SK-N-SH (cell line): ENCODE results near the gene EFCAB12. TPM values are rescaled to one million over a fixed set of nuclear protein-coding genes. Genes with fewer than 3 reads are reported as not detected.
"Not testable (repeated sequence)": the region's sequence is repeated elsewhere in the genome, so short reads cannot be mapped to it uniquely, and the experiment has no call there.

Source experiments
- CTCF ChIA-PET: fragments of 300-600, 350-600 bp; formaldehyde crosslinking; extraction: SDS; loops from one replicate; lab custom pipeline; 2021; lab: Yijun Ruan, JAX
- POLR2A ChIA-PET: fragments of 350-600 bp; sonication (Branson Sonifier 250); formaldehyde crosslinking; extraction: SDS; loops from one replicate; lab custom pipeline; 2020; ENCODE audit warnings: antibody characterized with exemption, inconsistent platforms; lab: Yijun Ruan, JAX
- DNase-seq: peaks from one replicate; pipeline ENCODE4 v3.0.0; 2012
- H2AFZ ChIP-seq: fragments of 200-600 bp; sonication (generic); 2 replicates; pipeline ENCODE4 v1.8.1; 2016; ENCODE audit warnings: antibody characterized with exemption, mild to moderate bottlenecking, low read depth
- H3F3A ChIP-seq: fragments of 200-600 bp; sonication (generic); replicated peaks from 2 replicates; pipeline ENCODE3; 2016; ENCODE audit warnings: antibody characterized with exemption, mild to moderate bottlenecking; ENCODE audit not compliant: insufficient read depth
- H3K27ac ChIP-seq, 2 experiments: fragments of 200-500 bp in 1 of 2; fragments of 200-600 bp in 1 of 2; sonication (Bioruptor generic) in 1 of 2; sonication (generic), shearing (Covaris generic) in 1 of 2; 2 replicates each; pipeline versions ENCODE4 v1.5.1 to v1.6.1; 2014 to 2016; ENCODE audit warnings: low read depth in 2 of 2, inconsistent platforms in 1 of 2, low read length in 1 of 2, mild to moderate bottlenecking in 1 of 2, mixed read lengths in 1 of 2
- H3K27me3 ChIP-seq: fragments of 200-600 bp; sonication (generic), shearing (Covaris generic); 2 replicates; pipeline ENCODE4 v1.6.1; 2016; ENCODE audit warnings: mixed run types; ENCODE audit not compliant: insufficient read depth
- H3K36me3 ChIP-seq, 2 experiments: fragments of 200-500 bp in 1 of 2; fragments of 200-600 bp in 1 of 2; sonication (Bioruptor generic) in 1 of 2; sonication (generic) in 1 of 2; replicated peaks in 1 of 2; 2 replicates each; pipeline versions ENCODE3 to v1.5.1; 2014 to 2016; ENCODE audit warnings: low read length in 1 of 2, mild to moderate bottlenecking in 1 of 2; ENCODE audit not compliant: insufficient read depth in 2 of 2, control insufficient read depth in 1 of 2
- H3K4me1 ChIP-seq, 2 experiments: fragments of 200-500 bp in 1 of 2; fragments of 200-600 bp in 1 of 2; sonication (Bioruptor generic) in 1 of 2; sonication (generic), shearing (Covaris generic) in 1 of 2; 2 replicates each; pipeline versions ENCODE4 v1.5.1 to v1.6.1; 2014 to 2016; ENCODE audit warnings: low read depth in 1 of 2, low read length in 1 of 2, mixed run types in 1 of 2; ENCODE audit not compliant: insufficient read depth in 2 of 2, control insufficient read depth in 1 of 2
- H3K4me2 ChIP-seq: fragments of 200-600 bp; sonication (generic), shearing (Covaris generic); 2 replicates; pipeline ENCODE4 v1.6.1; 2017; ENCODE audit warnings: mixed run types
- H3K4me3 ChIP-seq, 2 experiments: fragments of 200-500 bp in 1 of 2; fragments of 200-600 bp in 1 of 2; sonication (Bioruptor generic) in 1 of 2; sonication (generic), shearing (Covaris generic) in 1 of 2; 2 replicates each; pipeline versions ENCODE4 v1.5.1 to v1.8.1; 2014 to 2016; ENCODE audit warnings: low read depth in 2 of 2, inconsistent platforms in 1 of 2, low read length in 1 of 2, mild to moderate bottlenecking in 1 of 2, mixed read lengths in 1 of 2, moderate library complexity in 1 of 2
- H3K79me2 ChIP-seq: fragments of 200-600 bp; sonication (generic); 2 replicates; pipeline ENCODE4 v1.8.1; 2017; ENCODE audit warnings: mild to moderate bottlenecking; ENCODE audit not compliant: insufficient read depth
- H3K9ac ChIP-seq: fragments of 200-600 bp; sonication (generic); 2 replicates; pipeline ENCODE4 v1.6.1; 2017; ENCODE audit warnings: mixed run types
- H3K9me2 ChIP-seq: fragments of 200-600 bp; sonication (generic); 2 replicates; pipeline ENCODE4 v1.6.1; 2017; ENCODE audit warnings: mixed run types
- H3K9me3 ChIP-seq: fragments of 200-600 bp; sonication (generic); 2 replicates; pipeline ENCODE4 v1.6.1; 2017; ENCODE audit warnings: mixed run types, mild to moderate bottlenecking, moderate library complexity
- H4K20me1 ChIP-seq: fragments of 200-600 bp; sonication (generic); 2 replicates; pipeline ENCODE4 v1.6.1; 2017; ENCODE audit warnings: mild to moderate bottlenecking, mixed run types; ENCODE audit not compliant: insufficient read depth
- IRF3 ChIP-seq: fragments of 150-350 bp; IDR thresholded peaks from 2 replicates; pipeline ENCODE4 v1.6.1; 2016; ENCODE audit warnings: mild to moderate bottlenecking, low read depth, low read length
- MEF2A ChIP-seq: IDR thresholded peaks from 2 replicates; pipeline ENCODE4 v1.4.0; 2012; ENCODE audit warnings: low read depth, borderline replicate concordance
- NRF1 ChIP-seq: IDR thresholded peaks from 2 replicates; pipeline ENCODE4 v1.6.1; 2012; ENCODE audit warnings: low read depth, mild to moderate bottlenecking, low read length
- TCF12 ChIP-seq: IDR thresholded peaks from 2 replicates; pipeline ENCODE4 v1.4.0; 2012
- USF1 ChIP-seq: IDR thresholded peaks from 2 replicates; pipeline ENCODE4 v1.4.0; 2012; ENCODE audit warnings: low read depth, borderline replicate concordance
- USF2 ChIP-seq: fragments of 150-350 bp; IDR thresholded peaks from 2 replicates; pipeline ENCODE4 v1.6.1; 2017; ENCODE audit warnings: antibody characterized with exemption, low read length, low read depth, borderline replicate concordance
- YY1 ChIP-seq: IDR thresholded peaks from 2 replicates; pipeline ENCODE4 v1.4.0; 2012; ENCODE audit warnings: low read depth, mild to moderate bottlenecking
- WGBS: methylation state at CpG from one replicate; pipeline ENCODE4 v1.1.6; 2017; ENCODE audit warnings: low lambda C conversion rate; 5-methylcytosine and 5-hydroxymethylcytosine counted together
- polyA plus RNA-seq, 3 experiments: library from polyadenylated mRNA; depleted of rRNA; stranded (reverse); fragments of >200 nt; gene quantifications; 2 replicates each; pipeline ENCODE4 v1.2.3, GENCODE V29; 2012

The EFCAB12 gene
- polyA plus RNA-seq, 1 of the 3 experiments (the other 2 are of a cell fraction): 0.38 TPM

- no peak overlapping the region for H3K27ac ChIP-seq
- H3K4me2 ChIP-seq: no peak overlapping the region
- no peaks in the 10 kb centered on the region for H3K27me3 ChIP-seq
- peaks cover 2% of the 10 kb centered on the region for H3F3A ChIP-seq
- peaks cover 4 to 8% of the 10 kb centered on the region in 2 experiments; a peak in 1 of 4 replicates for H3K4me1 ChIP-seq
- ChIA-PET POLR2A (no interaction called here), CTCF (no interaction called here)
- no peak for DNase-seq
- peaks cover 12 to 33% of the 10 kb centered on the region in 2 experiments for H3K36me3 ChIP-seq
- no peak overlapping the region for H3K4me3 ChIP-seq
- no peaks in the 10 kb centered on the region for H3K9me2 ChIP-seq
- no peak for TF ChIP-seq YY1
- no peak for TF ChIP-seq USF1
- TF ChIP-seq TCF12: no peak
- TF ChIP-seq MEF2A: no peak
- no peak for TF ChIP-seq USF2
- TF ChIP-seq NRF1: no peak
- no peak for TF ChIP-seq IRF3
- peaks cover 36% of the 10 kb centered on the region for H4K20me1 ChIP-seq
- H3K9me3 ChIP-seq: no peaks in the 10 kb centered on the region
- peaks cover 39% of the 10 kb centered on the region for H3K79me2 ChIP-seq
- H2AFZ ChIP-seq: no peak overlapping the region
- no peak overlapping the region for H3K9ac ChIP-seq
- WGBS: 96% methylated on average over 6 of the region's 6 CpGs
These were observed 35.2 kb downstream of the EFCAB12 start for GRCh38 chr3:129393271-129393670.

GRCh38 chr3:129392106-129392887 lies 36.1 kb downstream of the EFCAB12 start:
- POLR2A ChIA-PET, H3K9me2 ChIP-seq, H3K4me2 ChIP-seq, H3K27me3 ChIP-seq, DNase-seq, CTCF ChIA-PET, H2AFZ ChIP-seq, H3F3A ChIP-seq, H3K9ac ChIP-seq, H3K9me3 ChIP-seq, H3K4me1 ChIP-seq, H3K4me3 ChIP-seq, H3K27ac ChIP-seq: not testable (repeated sequence)
- peaks cover 26% of the 10 kb centered on the region for H4K20me1 ChIP-seq
- peaks cover 17 to 40% of the 10 kb centered on the region in 2 experiments for H3K36me3 ChIP-seq
- H3K79me2 ChIP-seq: peaks cover 30% of the 10 kb centered on the region
- 77% methylated on average over 6 of the region's 8 CpGs for whole genome bisulfite sequencing

- WGBS: 88% methylated on average over 2 of the region's 4 CpGs
- H3F3A ChIP-seq, DNase-seq, H3K27ac ChIP-seq, H3K9me3 ChIP-seq, H3K9ac ChIP-seq, H3K4me3 ChIP-seq, H2AFZ ChIP-seq, H3K4me1 ChIP-seq, H3K9me2 ChIP-seq, POLR2A ChIA-PET, CTCF ChIA-PET, H3K4me2 ChIP-seq, H3K27me3 ChIP-seq: not testable (repeated sequence)
- Histone ChIP-seq H4K20me1 (peaks cover 20% of the 10 kb centered on the region), H3K36me3 (peaks cover 21 to 43% of the 10 kb centered on the region in 2 experiments), H3K79me2 (peaks cover 22% of the 10 kb centered on the region)
These were observed 36.9 kb downstream of the EFCAB12 start for GRCh38 chr3:129391583-129391982.
